IMR-90 (cell line): Measurements from ENCODE around the gene TSTD2. TPM values are rescaled to one million over a fixed set of nuclear protein-coding genes. Genes with fewer than 3 reads are reported as not detected.

Experiments used
- polyA plus RNA-seq, 3 experiments: library from polyadenylated mRNA; depleted of rRNA; stranded (reverse); fragments of >200 nt; gene quantifications; 2 replicates each; pipeline ENCODE4 v1.2.3, GENCODE V29; 2012; ENCODE audit warnings: low replicate concordance in 1 of 3
- total RNA-seq: library from RNA; depleted of rRNA; stranded (reverse); fragments of >200 nt; gene quantifications from 2 replicates; pipeline ENCODE4 v1.2.3, GENCODE V29; 2012; rRNA removed

TSTD2 gene
- total and polyA plus RNA-seq, 2 of the 4 experiments (the other 2 are of a cell fraction) = 11.2 to 16.3 TPM

Other genes with a start within 250 kb of the TSTD2 start
- 8.1 and 9.7 TPM in 2 replicates for gene TDRD7, start 221.3 kb downstream of the TSTD2 start, total RNA-seq
- 3.9 and 4.4 TPM in 2 replicates for gene TDRD7, start 221.3 kb downstream of the TSTD2 start, polyA plus RNA-seq (2012; rRNA removed)
- gene TMOD1, start 131.7 kb downstream of the TSTD2 start, total RNA-seq = 0.18 and 0.28 TPM in 2 replicates
- gene TMOD1, start 131.7 kb downstream of the TSTD2 start, polyA plus RNA-seq (2012; rRNA removed) = 0.19 and 0.38 TPM in 2 replicates
- gene NCBP1, start 453 bp upstream of the TSTD2 start, total RNA-seq = 46.4 and 58.3 TPM in 2 replicates
- 14.3 and 17.8 TPM in 2 replicates for gene NCBP1, start 453 bp upstream of the TSTD2 start, polyA plus RNA-seq (2012; rRNA removed)
- 1.4 and 4.4 TPM in 2 replicates for gene XPA, start 64.0 kb upstream of the TSTD2 start, total RNA-seq
- 1.9 and 2.2 TPM in 2 replicates for gene XPA, start 64.0 kb upstream of the TSTD2 start, polyA plus RNA-seq (2012; rRNA removed)
- gene FOXE1, start 219.9 kb upstream of the TSTD2 start, total RNA-seq = under 0.01 and 0.28 TPM in 2 replicates
- gene FOXE1, start 219.9 kb upstream of the TSTD2 start, polyA plus RNA-seq (2012; rRNA removed) = 0.22 TPM in 2 replicates